RWPE2 (cell line): ENCODE measurements around the gene NSD2.

ENCODE experiments used
- ATAC-seq: fragments of 200-7000 bp; cut with Tn5 transposase; 3 replicates; pipeline ENCODE4 v1.9.1; 2021; ENCODE audit warnings: low read depth
- DNase-seq: peaks from one replicate; pipeline ENCODE4 v3.0.0-alpha.2; 2020; ENCODE audit warnings: low spot score
- H3K27ac ChIP-seq: fragments of 450-650 bp; 2 replicates; pipeline ENCODE4 v1.5.1; 2017; ENCODE audit warnings: mild to moderate bottlenecking; ENCODE audit not compliant: poor library complexity, severe bottlenecking
- H3K27me3 ChIP-seq: fragments of 250-450 bp; sonication (Bioruptor Pico); 2 replicates; pipeline ENCODE4 v1.5.1; 2021; ENCODE audit warnings: mild to moderate bottlenecking, moderate library complexity; ENCODE audit not compliant: insufficient read depth, poor library complexity, severe bottlenecking
- H3K36me3 ChIP-seq: fragments of 250-450 bp; sonication (Bioruptor Pico); 2 replicates; pipeline ENCODE4 v1.5.1; 2020; ENCODE audit warnings: low read depth, mild to moderate bottlenecking, moderate library complexity
- H3K4me1 ChIP-seq: fragments of 250-450 bp; sonication (Bioruptor Pico); 2 replicates; pipeline ENCODE4 v1.5.1; 2021; ENCODE audit warnings: mild to moderate bottlenecking, moderate library complexity; ENCODE audit not compliant: insufficient read depth, poor library complexity, severe bottlenecking
- H3K4me3 ChIP-seq: fragments of 250-450 bp; sonication (Bioruptor Pico); 2 replicates; pipeline ENCODE4 v1.5.1; 2021; ENCODE audit warnings: mild to moderate bottlenecking, moderate library complexity; ENCODE audit not compliant: severe bottlenecking
- H3K9me3 ChIP-seq: fragments of 250-450 bp; sonication (Bioruptor Pico); 2 replicates; pipeline ENCODE4 v1.5.1; 2021; ENCODE audit warnings: mild to moderate bottlenecking, moderate library complexity; ENCODE audit not compliant: severe bottlenecking
- CTCF ChIP-seq: fragments of 450-650 bp; IDR thresholded peaks from one replicate; pipeline ENCODE4 v1.5.1; 2017; ENCODE audit warnings: mild to moderate bottlenecking, moderate library complexity; ENCODE audit not compliant: poor library complexity, severe bottlenecking

NSD2 gene

GRCh38 chr4:1896658-1896991, 25.4 kb downstream of the NSD2 start:
- Histone ChIP-seq H3K9me3 (no peaks in the 10 kb centered on the region), H3K36me3 (peaks cover 53% of the 10 kb centered on the region), H3K27ac (no peak overlapping the region), H3K4me1 (no peaks in the 10 kb centered on the region), H3K27me3 (no peaks in the 10 kb centered on the region), H3K4me3 (no peak overlapping the region)
- DNase-seq, result no peak
- ATAC-seq, result no peak
- TF ChIP-seq CTCF, result no peak

- ATAC-seq (no peak), DNase-seq (no peak)
- TF ChIP-seq CTCF, result no peak
- Histone ChIP-seq H3K4me3 (no peak overlapping the region), H3K36me3 (peaks cover 58% of the 10 kb centered on the region), H3K9me3 (no peaks in the 10 kb centered on the region), H3K4me1 (no peaks in the 10 kb centered on the region), H3K27ac (no peak overlapping the region), H3K27me3 (no peaks in the 10 kb centered on the region)
These were observed 26.8 kb downstream of the NSD2 start for GRCh38 chr4:1898007-1898406.

GRCh38 chr4:1898681-1899080, 27.5 kb downstream of the NSD2 start:
- no peak overlapping the region for H3K4me3 ChIP-seq
- peak overlapping the region; percentile 3 for H3K27ac ChIP-seq
- no peaks in the 10 kb centered on the region for H3K9me3 ChIP-seq
- H3K4me1 ChIP-seq, result no peaks in the 10 kb centered on the region
- no peak for TF ChIP-seq CTCF
- DNase-seq, result no peak
- no peaks in the 10 kb centered on the region for H3K27me3 ChIP-seq
- no peak for ATAC-seq
- peaks cover 60% of the 10 kb centered on the region for H3K36me3 ChIP-seq

- ATAC-seq, result peak; percentile 92
- TF ChIP-seq CTCF, result peak; percentile 92
- no peaks in the 10 kb centered on the region for H3K9me3 ChIP-seq
- H3K27me3 ChIP-seq, result no peaks in the 10 kb centered on the region
- H3K4me3 ChIP-seq, result no peak overlapping the region
- peaks cover 60% of the 10 kb centered on the region for H3K36me3 ChIP-seq
- peak overlapping the region; percentile 3 for H3K27ac ChIP-seq
- no peak for DNase-seq
- H3K4me1 ChIP-seq, result no peaks in the 10 kb centered on the region
These were observed 28.2 kb downstream of the NSD2 start for GRCh38 chr4:1899149-1900086.

- no peak overlapping the region for H3K27ac ChIP-seq
- DNase-seq (no peak), ATAC-seq (no peak)
- no peaks in the 10 kb centered on the region for H3K9me3 ChIP-seq
- H3K4me3 ChIP-seq, result no peak overlapping the region
- H3K4me1 ChIP-seq, result no peaks in the 10 kb centered on the region
- peaks cover 59% of the 10 kb centered on the region for H3K36me3 ChIP-seq
- no peak for TF ChIP-seq CTCF
- H3K27me3 ChIP-seq, result no peaks in the 10 kb centered on the region
These were observed 28.9 kb downstream of the NSD2 start for GRCh38 chr4:1900087-1900433.
